ENCODE results near the gene SNHG17. TPM values are rescaled to one million over a fixed set of nuclear protein-coding genes. Genes with fewer than 3 reads are reported as not detected.
A peak's percentile ranks its signal among the peaks of the same experiment; 100 is the strongest.
"Not testable (repeated sequence)": the region's sequence is repeated elsewhere in the genome, so short reads cannot be mapped to it uniquely, and the experiment has no call there.

The SNHG17 gene
- total RNA-seq, 1 donor from 2014 or later, result 57.0 TPM

DNA sequence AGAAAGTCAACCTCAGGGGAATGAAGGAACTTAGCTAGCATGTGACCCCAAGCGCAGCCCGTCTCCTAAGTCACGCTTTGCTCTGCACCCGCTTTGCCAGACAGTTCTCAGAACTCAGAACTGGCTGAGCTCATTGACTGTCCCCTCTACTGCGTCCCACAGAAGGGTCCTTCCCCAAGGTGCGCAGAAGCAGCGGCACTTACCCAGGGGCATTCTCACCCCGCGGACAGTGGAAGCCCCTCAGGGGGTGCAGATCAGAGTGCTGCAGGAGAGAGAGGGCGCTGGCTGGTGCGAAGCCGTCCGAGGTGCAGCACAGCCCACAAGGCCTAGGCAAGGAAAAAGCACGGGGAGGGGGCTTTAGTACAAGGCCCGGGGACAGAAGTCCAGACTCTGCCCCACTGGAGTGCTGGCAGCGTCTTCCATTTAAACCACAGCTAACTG is 807 bp downstream of the SNHG17 start:
- Mint-ChIP-seq H3K36me3 (peaks cover 36% of the 10 kb centered on the region), H3K27me3 (peaks cover 7% of the 10 kb centered on the region), H3K4me1 (ENCODE audit: unreplicated experiment) (peaks cover 14% of the 10 kb centered on the region), H3K27ac (peak overlapping the region; percentile 94), H3K4me3 (peak overlapping the region; percentile 98), H3K9me3 (no peaks in the 10 kb centered on the region)
- DNase-seq (ENCODE audit: extremely low spot score, unreplicated experiment), result no peak
- TF ChIP-seq, protein P1, sequence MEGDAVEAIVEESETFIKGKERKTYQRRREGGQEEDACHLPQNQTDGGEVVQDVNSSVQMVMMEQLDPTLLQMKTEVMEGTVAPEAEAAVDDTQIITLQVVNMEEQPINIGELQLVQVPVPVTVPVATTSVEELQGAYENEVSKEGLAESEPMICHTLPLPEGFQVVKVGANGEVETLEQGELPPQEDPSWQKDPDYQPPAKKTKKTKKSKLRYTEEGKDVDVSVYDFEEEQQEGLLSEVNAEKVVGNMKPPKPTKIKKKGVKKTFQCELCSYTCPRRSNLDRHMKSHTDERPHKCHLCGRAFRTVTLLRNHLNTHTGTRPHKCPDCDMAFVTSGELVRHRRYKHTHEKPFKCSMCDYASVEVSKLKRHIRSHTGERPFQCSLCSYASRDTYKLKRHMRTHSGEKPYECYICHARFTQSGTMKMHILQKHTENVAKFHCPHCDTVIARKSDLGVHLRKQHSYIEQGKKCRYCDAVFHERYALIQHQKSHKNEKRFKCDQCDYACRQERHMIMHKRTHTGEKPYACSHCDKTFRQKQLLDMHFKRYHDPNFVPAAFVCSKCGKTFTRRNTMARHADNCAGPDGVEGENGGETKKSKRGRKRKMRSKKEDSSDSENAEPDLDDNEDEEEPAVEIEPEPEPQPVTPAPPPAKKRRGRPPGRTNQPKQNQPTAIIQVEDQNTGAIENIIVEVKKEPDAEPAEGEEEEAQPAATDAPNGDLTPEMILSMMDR (conservative IDR thresholded peaks at IDR 0.05), result no peak

DNA sequence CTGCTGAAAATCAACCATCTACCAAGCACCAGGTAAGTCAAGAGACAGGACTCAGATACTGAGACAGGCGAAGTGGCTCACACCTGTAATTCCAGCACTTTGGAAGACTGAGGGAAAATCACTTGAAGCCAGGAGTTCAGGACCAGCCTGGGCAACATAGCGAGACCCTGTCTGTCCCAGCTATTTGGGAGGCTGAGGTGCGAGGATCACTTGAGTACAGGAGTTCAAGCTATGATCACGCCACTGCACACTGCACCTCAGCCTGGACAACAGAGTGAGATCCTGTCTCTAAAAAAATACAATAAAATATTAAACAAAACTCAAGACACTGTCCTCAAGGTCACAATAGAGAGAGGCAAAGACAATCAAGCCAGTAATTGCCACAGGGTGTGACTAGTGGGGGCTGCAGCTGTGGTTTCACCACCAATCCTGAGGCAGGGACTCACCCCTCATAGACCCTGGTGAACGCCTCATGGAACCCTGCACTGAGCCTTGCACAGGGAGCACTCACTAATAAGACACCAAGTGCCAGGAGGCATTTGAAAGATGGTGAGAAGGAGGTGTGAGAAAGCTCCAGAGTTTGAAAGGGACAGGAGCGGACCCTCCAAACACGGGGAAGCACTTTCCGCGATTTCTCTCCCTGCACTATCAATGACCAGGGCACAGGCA is 1.7 kb downstream of the SNHG17 start:
- no peak for DNase-seq (ENCODE audit: extremely low spot score, unreplicated experiment)
- H3K27me3 Mint-ChIP-seq, result no peaks in the 10 kb centered on the region
- peaks cover 44% of the 10 kb centered on the region for H3K36me3 Mint-ChIP-seq
- H3K27ac Mint-ChIP-seq, result peak overlapping the region; percentile 94
- TF ChIP-seq, protein P1 (conservative IDR thresholded peaks at IDR 0.05), result no peak
- peaks cover 14% of the 10 kb centered on the region for H3K4me1 Mint-ChIP-seq (ENCODE audit: unreplicated experiment)
- H3K9me3 Mint-ChIP-seq, result no peaks in the 10 kb centered on the region
- peak overlapping the region; percentile 98 for H3K4me3 Mint-ChIP-seq

DNA sequence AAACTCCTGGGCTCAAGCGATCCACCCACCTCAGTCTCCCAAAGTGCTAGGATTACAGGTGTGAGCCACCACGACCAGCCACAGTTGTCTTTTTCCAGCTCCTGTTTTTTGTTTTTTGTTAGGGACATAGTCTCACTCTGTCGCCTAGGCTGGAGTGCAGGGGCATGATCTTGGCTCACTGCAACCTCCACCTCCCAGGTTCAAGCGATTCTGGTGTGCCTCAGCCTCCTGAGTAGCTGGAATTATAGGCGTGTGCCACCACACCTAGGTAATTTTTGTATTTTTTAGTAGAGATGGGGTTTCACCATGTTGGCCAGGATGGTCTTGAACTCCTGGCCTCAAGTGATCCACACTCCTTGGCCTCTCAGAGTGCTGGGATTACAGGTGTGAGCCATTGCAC is 2.3 kb downstream of the SNHG17 start:
- not testable (repeated sequence) for H3K27me3 Mint-ChIP-seq; DNase-seq (ENCODE audit: extremely low spot score, unreplicated experiment); H3K9me3 Mint-ChIP-seq; H3K27ac Mint-ChIP-seq
- Mint-ChIP-seq H3K4me3 (peak overlapping the region; percentile 98), H3K4me1 (ENCODE audit: unreplicated experiment) (peaks cover 14% of the 10 kb centered on the region), H3K36me3 (peaks cover 48% of the 10 kb centered on the region)

DNA sequence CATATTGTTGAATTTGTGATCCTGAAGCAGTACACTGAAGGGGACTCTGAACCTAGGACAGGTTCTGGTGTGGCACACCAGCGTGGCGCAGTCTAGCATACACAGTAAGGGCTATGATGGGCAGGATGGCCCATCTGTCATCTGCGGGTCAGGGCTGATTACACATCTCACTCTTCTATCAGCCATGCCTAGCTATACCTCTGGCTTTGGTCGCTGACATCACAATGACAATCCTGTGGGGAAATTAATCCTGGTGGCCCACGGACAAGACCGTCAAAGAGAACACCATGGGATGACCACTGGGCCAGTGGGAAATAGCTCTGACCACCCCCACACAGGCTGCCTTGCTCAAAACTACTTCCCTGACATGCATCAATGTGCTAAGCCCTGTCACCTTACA is 2.8 kb downstream of the SNHG17 start:
- no peaks in the 10 kb centered on the region for H3K9me3 Mint-ChIP-seq
- H3K4me1 Mint-ChIP-seq (ENCODE audit: unreplicated experiment), result peaks cover 14% of the 10 kb centered on the region
- peaks cover 48% of the 10 kb centered on the region for H3K36me3 Mint-ChIP-seq

DNA sequence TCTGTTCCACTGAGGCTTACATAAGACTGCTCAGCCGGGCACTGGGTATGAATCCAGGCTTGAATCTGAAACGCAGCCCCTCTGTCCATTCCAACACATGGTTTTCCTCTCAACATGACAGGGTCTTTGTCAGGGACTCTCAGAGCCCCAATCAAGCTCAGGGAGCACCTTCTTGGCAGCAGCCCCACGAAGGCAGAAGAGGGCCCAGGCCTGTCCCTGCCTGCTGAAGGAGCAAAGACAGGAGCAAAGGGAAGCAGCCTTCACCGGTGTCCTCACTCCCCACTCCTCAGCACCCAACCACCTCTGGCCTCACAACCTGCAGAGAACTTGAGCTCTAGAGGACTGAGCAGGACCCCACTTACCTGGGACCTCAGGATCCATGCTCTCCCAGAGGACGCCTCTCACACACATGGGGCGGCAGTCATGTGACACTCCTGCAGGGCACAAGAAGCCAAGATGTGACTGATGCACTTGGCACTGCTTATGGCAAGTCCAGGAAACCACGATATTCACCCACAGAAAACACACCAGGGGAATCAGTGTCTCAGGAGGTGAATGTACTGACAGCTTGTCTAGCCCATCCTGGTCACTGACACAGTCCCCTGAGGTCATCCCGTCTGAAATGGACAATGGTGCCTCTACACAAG is 4.3 kb downstream of the SNHG17 start:
- H3K36me3 Mint-ChIP-seq, result peaks cover 57% of the 10 kb centered on the region
- peaks cover 20% of the 10 kb centered on the region for H3K4me1 Mint-ChIP-seq (ENCODE audit: unreplicated experiment)
- no peak overlapping the region for H3K27ac Mint-ChIP-seq
- DNase-seq (ENCODE audit: extremely low spot score, unreplicated experiment), result no peak
- no peaks in the 10 kb centered on the region for H3K27me3 Mint-ChIP-seq
- TF ChIP-seq, protein P1 (conservative IDR thresholded peaks at IDR 0.05), result no peak
- no peaks in the 10 kb centered on the region for H3K9me3 Mint-ChIP-seq
- peak overlapping the region; percentile 30 for H3K4me3 Mint-ChIP-seq

More for the DNA sequence above, 2.8 kb downstream of the SNHG17 start:
- Mint-ChIP-seq H3K27me3 (no peaks in the 10 kb centered on the region), H3K27ac (no peak overlapping the region), H3K4me3 (peak overlapping the region; percentile 98)
- no peak for DNase-seq (ENCODE audit: extremely low spot score, unreplicated experiment)
- TF ChIP-seq, protein P1 (conservative IDR thresholded peaks at IDR 0.05), result no peak

DNA sequence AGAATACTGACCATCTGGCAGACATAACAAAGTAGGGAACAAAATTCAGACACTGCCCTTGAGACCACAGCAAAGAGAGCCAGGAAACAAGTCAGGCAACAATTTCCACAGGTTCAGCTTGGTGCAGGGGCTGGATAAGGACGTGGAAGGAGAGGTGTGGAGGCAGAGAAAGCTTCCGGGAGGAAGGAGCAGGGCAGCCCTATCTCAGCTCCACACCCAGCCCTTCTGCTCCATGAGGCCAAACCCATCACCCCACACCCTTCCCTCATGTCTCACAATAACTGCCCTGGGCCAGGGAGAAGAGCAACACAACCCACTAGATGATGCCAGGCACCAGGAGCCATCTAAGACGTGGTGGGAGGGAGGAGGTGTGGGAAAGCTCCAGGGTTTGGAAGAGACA is 5.8 kb downstream of the SNHG17 start:
- no peak overlapping the region for H3K4me3 Mint-ChIP-seq
- H3K9me3 Mint-ChIP-seq, result no peaks in the 10 kb centered on the region
- no peaks in the 10 kb centered on the region for H3K27me3 Mint-ChIP-seq
- peaks cover 57% of the 10 kb centered on the region for H3K36me3 Mint-ChIP-seq
- no peak for DNase-seq (ENCODE audit: extremely low spot score, unreplicated experiment)
- no peak overlapping the region for H3K27ac Mint-ChIP-seq
- peaks cover 20% of the 10 kb centered on the region for H3K4me1 Mint-ChIP-seq (ENCODE audit: unreplicated experiment)
- TF ChIP-seq, protein P1 (conservative IDR thresholded peaks at IDR 0.05), result no peak

Data from type B pancreatic cell (in vitro differentiated cells).